Femur (tissue), 1 donor: ENCODE data around the gene ANO9.
"Not testable (repeated sequence)": the region's sequence is repeated elsewhere in the genome, so short reads cannot be mapped to it uniquely, and the experiment has no call there.

Experiments used
- DNase-seq: peaks from one replicate; pipeline ENCODE4 v3.0.0-alpha.2; 2017

ANO9 gene

DNA sequence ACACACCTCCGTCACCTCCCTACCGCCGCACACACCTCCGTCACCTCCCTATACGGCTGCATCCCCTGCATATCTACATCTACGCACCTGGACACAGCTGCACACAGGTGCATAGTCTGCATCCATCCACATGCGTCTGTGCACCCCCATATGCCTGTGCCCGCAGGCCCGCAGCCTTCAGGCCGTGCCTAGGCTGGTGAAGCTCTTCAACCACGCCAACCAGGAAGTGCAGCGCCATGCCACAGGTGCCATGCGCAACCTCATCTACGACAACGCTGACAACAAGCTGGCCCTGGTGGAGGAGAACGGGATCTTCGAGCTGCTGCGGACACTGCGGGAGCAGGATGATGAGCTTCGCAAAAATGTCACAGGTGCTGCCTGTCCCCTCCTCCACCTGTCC lies 43.0 kb downstream of the ANO9 start:
- DNase-seq: no peak

DNA sequence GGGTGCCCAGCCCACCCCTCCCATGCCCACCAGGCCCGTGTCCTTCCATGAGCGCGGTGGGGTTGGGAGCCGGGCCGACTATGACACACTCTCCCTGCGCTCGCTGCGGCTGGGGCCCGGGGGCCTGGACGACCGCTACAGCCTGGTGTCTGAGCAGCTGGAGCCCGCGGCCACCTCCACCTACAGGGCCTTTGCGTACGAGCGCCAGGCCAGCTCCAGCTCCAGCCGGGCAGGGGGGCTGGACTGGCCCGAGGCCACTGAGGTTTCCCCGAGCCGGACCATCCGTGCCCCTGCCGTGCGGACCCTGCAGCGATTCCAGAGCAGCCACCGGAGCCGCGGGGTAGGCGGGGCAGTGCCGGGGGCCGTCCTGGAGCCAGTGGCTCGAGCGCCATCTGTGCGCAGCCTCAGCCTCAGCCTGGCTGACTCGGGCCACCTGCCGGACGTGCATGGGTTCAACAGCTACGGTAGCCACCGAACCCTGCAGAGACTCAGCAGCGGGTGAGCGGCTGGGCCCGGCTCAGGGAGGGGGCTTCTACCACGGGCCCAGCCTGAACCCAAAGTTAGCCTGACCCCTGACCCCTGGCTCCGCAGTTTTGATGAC lies 44.8 kb downstream of the ANO9 start:
- peak; percentile 82 for DNase-seq

DNA sequence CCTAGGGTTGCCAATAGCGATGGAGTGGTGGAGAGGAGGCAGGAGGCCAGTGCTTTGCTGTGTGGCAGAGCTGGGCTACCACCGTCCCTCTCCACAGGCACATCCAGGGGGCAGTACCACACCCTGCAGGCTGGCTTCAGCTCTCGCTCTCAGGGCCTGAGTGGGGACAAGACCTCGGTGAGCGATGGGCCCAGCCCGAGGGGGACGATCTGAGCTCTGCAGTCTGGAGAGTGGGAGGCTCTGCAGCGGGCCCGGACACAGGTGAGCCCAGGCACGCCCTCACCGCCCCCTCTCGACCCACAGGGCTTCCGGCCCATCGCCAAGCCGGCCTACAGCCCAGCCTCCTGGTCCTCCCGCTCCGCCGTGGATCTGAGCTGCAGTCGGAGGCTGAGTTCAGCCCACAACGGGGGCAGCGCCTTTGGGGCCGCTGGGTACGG lies 45.3 kb downstream of the ANO9 start:
- DNase-seq: no peak

DNA sequence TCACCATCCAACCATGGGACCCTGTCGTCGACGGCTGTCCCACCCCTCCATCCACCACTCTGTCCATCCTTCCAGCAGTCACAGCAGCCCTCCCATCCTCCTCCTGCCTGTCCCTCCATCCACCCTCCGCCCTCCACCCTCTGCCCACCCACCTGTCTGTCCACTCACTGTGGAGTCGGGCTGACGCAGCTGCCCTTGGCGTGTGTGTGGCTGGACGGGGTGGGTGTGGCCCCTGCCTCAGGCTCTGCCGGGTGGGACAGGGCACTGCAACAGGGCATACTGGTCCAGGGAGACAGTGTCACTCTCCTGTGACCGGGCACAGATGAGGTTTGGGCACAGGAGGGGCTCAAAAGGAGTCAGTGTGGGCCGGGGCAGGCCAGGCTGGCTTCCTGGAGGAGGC lies 45.9 kb downstream of the ANO9 start:
- DNase-seq: no peak

DNA sequence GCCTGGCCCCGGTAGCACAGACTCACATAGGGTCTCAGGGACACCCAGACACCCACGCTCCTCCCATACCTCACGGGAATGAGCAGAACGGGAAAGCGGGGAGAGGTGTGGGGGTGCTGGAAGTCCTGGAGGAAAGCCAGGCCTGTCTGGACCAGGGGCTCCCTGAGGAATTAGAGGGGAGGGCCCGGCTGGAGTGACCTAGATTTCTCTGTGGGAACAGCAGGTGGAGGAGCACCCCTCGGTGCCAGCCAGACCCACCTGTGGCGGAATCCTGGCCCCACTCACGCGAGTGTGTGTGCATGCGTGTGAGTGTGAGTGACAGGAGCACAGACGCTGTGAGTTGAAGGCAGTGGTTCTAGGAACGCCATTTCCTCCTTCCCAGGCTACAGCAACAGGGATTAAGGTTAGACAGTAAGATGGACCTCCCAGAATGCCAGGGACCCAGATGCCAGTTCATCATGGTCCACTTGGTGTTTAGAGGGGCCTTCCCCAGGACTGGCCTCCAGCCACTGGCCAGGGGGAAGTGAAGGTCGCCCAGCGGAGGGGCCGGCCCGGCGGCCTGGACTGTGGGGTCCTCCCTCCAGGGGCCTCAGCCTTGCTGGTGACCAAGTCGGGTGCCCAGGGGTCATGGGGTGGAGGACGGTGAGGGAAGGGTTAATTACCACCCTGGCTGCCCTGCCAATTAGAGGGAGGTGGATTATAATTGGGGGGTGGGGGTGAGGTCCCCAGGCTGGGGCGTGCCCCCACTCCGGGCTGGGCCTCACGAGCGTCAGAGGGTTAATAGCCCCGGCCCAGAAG lies 46.8 kb downstream of the ANO9 start:
- no peak for DNase-seq

DNA sequence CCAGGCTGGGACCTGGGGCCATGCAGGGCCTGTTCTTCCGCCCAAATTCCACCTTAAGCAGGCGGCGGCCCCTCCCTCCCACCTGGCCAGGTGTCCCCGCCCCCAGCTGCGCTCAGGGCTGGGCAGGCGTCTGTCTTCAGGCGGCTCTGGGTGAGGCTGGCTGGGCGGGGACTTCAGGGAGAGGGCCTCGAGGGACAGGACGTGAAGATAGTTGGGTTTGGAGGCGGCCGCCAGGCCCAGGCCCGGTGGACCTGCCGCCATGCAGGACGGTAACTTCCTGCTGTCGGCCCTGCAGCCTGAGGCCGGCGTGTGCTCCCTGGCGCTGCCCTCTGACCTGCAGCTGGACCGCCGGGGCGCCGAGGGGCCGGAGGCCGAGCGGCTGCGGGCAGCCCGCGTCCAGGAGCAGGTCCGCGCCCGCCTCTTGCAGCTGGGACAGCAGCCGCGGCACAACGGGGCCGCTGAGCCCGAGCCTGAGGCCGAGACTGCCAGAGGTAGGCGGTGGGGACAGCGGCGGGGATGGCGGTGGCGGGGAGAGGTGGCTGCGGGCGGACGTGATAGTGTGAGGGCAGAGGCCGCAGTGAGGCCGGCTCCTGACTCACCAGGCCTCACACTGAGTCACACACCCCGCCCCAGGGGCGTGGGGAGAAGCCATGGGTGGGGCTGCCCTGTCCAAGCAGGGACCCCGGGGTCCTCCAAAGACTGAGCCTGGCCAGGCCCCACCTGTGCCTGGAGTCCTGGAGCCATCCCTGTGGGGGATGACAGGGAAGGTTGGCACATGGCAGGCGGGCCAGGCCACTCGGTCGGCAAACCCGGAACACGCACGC lies 47.6 kb downstream of the ANO9 start, which contains the start of gene PKP3:
TSS of gene PKP3 (plus strand) at position 176 of the 824 bp plus-strand sequence. CDS start at position 260, 84 bp downstream.
- no peak for DNase-seq

DNA sequence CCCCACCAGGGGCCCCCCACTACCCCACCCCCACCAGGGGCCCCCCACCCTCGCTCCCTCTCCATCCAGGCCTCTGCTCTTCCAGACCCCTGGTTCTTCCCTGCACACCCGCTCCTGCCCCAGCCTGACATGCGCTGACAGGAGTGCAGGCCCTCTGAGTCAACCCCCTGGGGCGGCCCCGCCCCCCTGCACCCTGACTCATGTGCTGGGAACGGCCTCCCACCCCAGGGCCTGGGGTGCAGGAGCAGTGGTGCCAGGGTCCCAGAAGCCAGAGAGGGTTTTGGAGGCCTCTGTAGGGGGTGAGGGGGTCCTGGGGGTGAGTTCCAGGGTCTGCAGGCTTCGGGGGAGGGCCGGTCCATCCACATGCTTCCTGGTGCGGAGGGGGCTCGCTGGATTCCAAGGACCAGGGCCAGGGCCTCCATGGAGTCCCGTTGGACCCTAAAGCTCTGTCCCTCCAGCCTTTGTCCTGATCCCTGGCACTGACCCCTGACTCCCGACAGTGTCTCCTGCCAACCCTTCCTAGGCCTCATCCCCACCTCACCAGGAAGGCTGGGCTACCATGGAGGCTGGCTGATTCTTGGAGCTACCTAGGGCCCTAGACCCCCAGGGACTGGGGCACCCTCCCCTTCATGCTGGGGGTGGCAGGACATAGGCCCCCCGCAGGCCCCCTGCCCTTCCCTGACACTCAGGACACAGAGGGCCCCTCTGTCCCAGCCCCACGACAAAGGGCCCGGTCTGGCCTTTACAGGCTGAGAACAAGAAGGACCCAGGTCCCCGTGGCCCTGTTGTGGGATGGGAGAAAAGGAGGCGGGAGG lies 48.4 kb downstream of the ANO9 start:
- DNase-seq: no peak

DNA sequence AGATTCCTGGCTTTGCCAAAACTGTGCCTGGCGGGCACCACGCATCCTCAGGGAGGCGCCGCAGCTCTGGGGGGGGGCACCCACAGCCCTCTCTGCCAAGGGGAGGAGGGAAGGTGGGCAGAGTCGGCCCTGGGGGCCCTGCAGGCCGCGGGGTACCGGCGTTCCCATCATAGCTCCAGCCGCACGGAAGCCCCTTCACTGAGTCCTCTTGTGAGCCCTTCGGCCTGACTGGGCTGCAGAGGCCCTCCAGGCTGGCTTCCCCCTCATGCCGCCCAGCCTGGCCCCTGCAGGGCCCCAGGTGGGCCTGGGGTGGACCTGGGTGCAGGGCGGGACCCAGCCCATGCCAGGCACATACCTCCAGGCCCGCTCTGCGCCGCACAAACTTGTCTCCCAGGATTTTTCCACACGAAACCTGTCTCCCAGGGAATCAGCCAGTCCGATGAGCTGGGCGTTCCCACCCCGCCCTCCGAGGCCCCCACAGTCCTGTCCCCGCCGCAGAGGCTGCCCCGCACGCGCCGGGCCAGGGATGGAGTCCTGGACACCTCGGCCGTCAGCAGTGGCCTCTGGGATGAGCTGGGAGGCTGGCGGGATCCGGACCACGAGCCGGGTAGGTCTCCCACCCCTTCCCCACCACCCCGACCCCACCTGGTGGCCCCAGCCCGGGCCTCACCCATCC lies 49.6 kb downstream of the ANO9 start:
- DNase-seq: no peak

DNA sequence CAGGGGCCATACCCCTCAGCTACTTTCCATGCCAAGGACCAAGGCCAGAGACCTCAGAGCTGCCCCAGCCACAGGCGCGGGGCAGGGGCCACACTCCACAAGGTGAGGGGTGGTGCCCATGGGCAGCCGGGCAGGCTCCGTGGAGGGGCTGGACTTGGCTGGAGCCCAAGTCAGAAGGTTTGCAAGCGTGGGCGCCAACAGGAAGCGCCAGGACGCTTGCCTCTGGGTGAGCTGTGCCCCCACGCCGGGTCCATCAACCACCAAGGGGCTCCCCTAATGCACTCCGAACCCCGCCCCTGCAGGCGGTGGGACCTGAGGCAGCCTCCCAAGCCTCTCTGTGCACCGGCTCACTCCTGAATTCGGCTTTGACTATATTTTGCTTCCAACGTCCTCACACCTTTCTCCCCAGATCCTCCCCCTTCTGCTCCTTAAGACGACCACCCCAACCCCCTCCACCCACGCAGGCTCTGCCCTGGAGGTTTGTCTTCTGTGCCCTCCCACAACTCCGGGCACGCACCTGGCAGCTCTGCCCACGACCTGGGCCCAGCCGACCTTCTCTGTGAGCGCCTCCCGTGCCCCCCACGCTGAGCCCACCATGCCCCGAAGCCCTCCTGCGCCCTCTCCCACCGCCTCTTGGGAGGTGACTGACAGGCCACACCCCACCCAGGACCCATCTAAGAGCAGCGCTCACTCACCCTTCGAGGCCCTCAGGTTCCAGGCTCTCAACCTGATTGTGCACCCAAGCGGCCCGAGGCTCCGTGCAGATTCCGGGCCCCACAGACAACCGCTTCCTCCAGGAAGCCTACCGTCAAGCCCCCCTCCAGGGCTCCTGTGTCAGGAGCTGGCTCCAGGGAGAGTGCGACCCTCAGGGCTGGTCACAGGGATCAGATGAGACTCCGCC lies 50.4 kb downstream of the ANO9 start:
- DNase-seq: no peak

DNA sequence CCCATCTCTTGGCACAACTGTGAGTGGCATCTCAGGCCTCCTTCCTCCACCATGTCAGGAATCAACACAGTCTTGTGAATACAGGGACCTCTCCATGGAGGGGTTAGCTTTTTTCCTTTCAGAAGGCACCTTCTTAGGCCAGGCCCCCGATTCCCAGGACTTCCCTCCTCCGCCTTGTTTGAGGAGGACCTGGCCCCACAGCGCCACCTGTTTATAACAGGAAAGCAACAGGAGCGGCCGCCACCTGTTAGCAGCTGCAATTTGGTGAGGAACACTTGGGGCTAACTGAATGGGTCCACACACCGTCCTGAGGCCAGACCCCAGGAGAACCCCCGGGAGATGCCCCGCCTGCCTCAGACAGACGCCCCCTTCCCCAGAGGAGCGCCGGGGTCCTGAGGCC lies 51.6 kb downstream of the ANO9 start:
- DNase-seq: no peak

DNA sequence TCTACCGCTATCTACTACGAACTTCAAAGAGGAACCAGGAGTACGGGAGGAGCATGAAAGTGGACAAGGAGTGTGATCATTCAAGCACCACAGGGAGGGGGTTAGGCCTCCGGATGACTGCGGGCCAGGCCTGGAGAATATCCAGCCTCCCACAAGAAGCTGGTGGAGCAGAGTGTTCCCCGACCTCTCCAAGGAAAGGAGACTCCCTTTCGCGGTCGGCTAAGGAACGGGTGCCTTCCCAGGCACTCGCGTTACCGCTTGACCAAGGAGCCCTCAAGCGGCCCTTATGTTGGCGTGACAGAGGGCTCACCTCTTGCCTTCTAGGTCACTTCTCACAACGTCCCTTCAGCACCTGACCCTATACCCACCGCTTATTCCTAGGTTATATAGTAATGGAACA lies 52.4 kb downstream of the ANO9 start:
- not testable (repeated sequence) for DNase-seq

DNA sequence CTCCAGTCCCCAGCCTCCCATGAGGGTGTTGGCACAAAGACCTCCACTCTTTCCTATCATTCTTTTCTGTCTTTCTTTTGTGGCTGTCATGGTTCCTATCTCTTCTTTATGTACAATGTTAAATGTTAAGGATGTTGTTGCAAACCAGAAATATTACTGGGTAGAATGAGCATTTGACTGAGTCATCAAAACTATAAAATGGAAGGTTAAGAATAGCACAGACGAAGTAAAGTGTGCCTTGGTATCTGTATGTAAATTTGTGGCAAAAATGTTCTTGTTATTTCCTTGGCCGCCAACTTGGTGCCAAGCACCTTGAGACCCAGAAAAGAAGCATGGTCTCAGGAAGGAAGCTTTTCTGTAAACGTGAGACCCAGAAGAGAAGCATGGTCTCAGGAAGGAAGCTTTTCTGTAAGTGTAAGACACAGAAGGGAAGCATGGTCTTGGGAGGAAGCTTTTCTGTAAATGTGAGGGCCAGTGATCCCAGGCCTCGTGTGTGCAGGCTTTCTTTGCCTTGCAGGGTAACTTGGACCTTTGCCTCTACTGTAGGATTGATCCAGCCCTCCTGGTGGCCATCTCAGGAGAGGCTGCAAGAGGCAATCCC lies 54.5 kb downstream of the ANO9 start:
- DNase-seq: no peak

DNA sequence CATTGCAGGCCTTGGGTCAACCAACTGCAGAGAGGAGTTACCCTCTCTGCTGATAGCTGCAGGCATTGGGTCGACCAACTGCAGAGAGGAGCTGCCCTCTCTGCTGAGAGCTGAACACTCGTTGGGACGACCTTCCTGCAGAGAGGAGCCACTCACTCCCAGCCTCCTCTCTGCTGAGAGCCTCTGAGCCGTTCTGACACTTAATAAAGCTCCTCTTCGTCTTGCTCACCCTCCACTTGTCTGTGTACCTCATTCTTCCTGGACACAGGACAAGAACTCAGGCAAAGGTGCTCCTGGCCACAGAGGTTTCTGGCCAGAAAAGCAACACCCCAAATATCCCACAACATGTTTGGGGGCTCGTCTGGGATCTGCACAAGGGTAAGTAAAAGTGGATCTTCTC lies 55.3 kb downstream of the ANO9 start:
- DNase-seq: no peak

DNA sequence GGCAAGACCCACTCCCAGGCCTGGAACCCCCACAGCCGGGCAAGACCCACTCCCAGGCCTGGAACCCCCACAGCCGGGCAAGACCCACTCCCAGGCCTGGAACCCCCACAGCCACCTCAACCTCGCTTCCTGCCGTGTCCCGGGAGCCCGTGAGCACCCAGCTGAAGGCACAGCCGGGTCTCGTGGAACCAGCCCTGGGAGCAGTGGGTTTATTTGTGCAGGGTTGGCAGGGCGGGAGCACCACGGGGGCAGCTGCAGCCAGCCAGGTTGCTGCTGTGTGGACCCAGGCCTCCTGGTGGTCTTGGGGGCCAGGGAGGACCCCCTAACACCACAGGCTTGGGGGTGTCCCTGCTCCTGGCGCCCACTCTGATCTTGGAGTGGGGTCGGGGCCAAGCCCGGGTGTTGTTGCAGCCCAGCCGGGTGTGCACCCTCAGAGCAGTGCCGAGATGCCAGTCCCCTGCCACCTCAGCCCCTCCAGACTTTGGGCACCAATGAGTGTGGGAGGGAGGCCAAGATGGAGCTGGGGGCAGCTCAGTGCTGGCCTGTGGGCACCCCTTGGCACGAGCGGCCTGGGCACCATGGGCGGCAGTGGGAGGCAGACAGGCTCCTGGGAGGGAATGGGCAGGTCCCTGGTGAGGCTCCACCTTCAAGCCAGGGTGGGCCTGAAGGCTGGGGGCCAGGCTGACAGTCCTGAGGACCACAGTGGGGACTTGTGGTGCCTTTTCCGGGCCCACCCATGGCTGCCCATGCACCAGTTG lies 56.0 kb downstream of the ANO9 start:
- DNase-seq: no peak

DNA sequence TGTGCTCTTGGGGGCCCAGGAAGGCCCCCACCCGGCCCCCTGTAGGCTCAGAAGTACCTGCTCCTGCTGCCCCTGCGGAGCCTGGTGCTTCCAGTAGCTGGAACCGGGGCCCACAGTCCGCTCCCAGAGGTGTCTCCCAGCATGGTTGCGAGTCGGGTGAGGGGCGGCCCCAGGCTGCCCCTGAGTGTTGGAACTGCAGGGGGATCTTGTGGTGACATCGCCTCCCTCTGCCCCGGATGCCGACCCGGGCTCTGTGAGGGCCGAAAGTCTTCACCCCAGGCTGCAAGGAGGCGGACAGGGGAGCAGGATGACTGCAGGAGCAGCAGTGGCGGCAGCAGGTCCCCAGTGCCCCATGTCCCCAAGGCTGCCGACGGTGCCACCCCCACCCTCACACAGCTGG lies 57.3 kb downstream of the ANO9 start:
- DNase-seq: no peak

DNA sequence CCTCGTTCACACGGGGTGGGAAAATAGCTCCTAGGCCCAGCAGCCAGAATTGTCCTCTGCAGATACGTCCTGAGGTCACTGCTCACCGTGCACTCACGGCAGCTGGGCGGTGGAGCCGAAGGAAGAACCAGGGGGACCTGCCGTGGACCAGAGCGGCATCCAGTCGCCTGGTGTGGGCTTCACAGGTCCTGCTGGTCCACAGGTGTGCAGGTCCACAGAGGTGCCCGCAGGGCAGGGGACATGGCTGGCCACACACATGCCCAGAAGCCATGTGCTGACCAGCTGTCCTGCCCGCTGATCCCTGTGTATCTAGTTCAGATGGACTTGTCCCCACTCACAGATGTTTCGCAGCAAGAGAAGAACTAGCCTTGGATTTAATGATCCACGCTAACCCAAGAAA lies 58.4 kb downstream of the ANO9 start:
- no peak for DNase-seq

DNA sequence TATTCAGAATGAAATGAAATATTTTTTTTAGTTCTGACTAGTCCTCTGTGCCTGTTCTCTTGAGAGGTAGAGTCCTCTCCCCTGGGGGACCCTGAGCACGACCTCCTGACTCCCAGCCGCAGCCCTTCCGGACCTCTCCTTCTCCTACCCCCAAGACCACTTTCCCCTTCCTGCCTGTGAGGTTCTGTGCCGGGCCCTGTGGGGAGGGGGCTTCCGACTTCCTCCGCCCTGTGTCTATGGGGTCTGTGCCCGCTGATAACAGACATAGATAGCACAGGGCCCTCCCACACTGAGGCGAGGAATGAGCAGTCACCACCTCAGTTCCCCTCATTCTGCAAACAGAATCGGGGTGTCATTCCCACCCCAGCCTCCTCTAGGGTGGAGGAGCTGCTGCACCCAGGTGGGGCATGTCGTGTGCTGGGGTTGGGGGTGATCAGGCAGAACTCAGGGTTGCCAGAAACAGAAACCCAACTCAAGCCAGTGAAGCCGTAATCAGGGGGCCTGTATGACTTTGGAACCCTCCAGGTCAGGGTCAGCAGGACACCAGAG lies 59.7 kb downstream of the ANO9 start:
- DNase-seq: no peak

DNA sequence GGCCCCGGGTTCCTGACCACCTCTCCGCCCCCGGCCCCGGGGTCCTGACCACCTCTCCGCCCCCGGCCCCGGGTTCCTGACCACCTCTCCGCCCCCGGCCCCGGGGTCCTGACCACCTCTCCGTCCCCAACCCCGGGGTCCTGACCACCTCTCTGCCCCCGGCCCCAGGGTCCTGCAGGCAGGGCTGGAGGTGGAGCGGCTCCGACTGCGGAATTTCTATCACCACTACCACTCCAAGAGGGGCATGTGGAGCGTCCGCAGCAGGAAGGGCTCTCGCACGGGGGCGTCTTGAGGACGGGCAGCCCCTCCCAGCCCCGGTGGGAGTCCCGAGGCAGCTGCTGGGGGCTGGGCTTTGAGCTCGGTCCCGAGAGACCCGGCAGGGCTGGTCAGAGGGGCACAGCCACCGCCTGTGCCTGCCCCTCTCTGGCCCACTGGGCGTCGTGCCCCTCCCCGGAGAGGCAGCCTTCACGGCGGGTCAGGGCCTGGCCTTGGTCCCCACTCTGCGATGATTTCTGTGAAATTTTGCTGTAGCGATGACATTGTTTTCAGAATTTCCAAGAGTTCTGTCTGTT lies 60.2 kb downstream of the ANO9 start:
- no peak for DNase-seq

DNA sequence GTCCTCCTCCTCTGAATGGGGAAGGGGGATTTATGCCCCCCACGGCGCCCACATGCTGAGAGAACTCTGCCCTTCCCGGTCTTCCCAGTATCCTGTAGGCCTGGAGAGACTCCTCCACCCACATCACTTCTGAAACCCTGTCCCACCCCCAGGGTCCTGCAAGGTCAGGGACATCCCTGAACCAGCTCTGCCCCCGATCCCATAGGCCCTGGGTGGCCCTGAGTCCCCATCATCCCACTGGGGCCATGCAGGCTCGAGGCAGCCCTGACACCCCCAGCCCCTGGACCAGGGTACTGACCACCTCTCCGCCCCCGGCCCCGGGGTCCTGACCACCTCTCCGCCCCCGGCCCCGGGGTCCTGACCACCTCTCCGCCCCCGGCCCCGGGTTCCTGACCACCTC lies 60.8 kb downstream of the ANO9 start:
- DNase-seq: no peak
